GF-D8 (cell line): ENCODE results near the gene PRDM10.
A peak's percentile ranks its signal among the peaks of the same experiment; 100 is the strongest.

Source experiments
- DNase-seq: peaks from one replicate; lab custom pipeline; 2025; lab: John Stamatoyannopoulos, UW

PRDM10 gene

GRCh38 chr11:129945373-129945772 lies 57.3 kb downstream of the PRDM10 start:
- DNase-seq = no peak

- no peak for DNase-seq
Measured at GRCh38 chr11:129944696-129945095, 57.9 kb downstream of the PRDM10 start.

- no peak for DNase-seq
Measured at GRCh38 chr11:129943036-129943435, 59.6 kb downstream of the PRDM10 start.

DNA sequence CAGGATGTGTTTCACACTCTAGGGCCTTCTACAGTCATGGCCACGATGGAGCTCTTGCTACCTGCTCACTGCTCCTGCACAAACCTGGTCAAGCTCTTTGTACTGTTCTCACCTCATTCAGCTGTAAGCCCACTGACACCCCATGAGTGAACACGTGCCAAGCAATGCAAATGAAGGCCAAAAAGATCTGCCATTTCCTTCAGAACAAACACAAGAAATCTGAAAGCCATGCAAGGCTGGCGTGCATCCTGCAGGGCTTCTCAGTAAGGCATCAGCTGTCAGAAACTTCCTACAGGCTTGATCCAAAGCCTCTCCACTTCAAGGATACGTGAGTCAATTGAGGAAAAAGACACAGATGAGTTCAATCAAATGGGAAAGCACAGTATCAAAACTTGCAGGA lies 63.1 kb downstream of the PRDM10 start:
- DNase-seq = no peak

DNA sequence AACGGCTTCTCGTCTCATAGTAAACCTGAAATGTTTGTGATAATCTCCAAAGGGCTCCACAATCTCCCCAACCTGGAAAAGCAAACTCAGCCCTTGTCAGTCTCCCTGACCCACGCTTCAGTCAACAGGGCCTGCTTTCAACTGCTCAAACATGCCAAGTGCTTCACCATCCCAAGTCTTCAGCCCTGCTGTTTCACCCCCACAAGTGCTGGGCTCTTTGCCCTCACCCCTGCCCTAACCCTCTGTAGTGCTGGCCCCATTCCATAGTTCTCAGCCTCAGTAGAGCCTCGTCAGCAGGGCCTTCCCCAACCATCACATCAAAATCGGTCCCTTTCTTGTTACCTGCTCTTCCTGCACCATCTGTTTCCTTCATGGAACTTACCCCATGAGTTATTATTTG lies 63.9 kb downstream of the PRDM10 start:
- no peak for DNase-seq

DNA sequence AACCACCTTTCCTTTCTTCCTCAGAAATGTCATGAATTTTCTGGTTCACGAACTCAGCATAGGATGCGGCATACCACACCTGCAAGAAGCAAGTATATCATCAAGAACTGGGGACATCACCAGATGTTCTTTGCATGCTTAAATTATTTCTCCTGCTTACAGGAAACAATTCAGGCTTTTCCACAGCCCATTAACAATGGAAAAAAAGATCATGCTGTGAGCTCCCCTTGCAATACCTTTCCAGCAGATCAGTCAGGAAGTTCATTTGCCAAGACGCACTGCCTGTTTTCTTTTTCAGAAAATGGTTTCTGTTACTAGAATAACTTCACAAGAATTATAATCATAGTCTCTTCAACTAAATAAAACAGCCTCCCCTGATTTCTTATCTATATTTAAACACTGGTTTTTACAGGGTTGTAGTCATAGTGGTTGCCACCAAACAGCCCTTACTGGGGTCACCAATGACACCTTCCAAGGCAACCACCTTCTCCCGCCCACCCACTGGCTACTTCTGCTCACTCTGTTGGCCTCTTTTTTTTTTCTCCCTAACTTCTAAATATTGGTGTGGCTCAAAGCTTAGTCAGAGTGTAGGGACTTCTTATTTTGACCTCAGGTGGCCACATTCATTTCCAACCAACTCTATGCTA lies 64.9 kb downstream of the PRDM10 start:
- no peak for DNase-seq

GRCh38 chr11:129935723-129936122 lies 66.9 kb downstream of the PRDM10 start:
- DNase-seq = no peak

GRCh38 chr11:129933891-129934290 lies 68.7 kb downstream of the PRDM10 start:
- no peak for DNase-seq

GRCh38 chr11:129933262-129933661 lies 69.4 kb downstream of the PRDM10 start:
- DNase-seq = no peak

DNA sequence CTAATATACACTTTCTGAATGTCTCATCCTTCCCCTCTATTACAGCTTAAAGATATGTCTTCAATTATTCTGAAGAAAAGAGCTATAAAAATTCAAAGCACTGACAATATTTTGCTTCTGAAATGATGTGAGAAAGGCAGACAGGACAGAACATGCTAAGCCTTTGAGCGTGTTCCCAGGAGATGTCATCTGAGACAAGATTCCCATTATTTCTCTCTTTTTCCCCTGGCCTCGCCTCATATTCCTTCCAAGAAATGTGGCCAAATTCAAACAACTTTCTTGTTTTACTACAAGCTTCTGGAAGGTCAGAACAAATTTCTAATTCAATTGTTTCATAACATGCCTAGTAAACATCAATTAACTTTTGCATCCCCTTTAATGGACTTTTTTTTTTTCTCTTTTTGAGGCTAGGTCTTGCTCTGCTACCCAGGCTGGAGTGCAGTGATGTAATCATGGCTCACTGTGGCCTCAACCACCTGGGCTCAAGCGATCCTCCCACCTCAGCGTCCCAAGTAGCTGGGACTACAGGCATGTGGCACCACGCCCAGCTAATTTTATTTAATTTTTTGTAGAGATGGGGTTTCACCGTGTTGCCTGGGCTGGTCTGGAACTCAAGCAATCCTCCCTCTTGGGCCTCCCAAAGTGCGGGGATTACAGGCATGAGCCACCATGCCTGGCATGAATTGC lies 70.1 kb downstream of the PRDM10 start:
- no peak for DNase-seq

DNA sequence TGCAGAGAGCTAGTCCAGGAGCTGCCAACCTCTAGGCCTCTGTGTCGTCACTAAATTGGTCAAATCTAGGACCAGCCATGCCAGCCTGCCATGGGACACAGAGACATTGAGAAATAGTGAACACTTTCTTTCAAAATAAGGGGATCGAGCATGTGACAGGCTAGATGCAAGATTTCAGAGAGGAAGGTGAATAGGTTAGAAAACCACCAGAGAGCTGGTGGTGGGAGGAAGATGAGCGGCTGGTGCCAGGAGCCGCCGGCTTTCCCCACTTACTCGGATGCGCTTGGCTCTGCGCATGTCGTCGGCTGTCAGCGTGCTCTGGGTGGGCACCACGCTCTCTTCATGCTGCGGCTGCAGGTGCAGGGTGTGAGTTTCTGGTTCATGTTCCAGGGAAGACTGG lies 71.9 kb downstream of the PRDM10 start:
- DNase-seq = peak; percentile 99

DNA sequence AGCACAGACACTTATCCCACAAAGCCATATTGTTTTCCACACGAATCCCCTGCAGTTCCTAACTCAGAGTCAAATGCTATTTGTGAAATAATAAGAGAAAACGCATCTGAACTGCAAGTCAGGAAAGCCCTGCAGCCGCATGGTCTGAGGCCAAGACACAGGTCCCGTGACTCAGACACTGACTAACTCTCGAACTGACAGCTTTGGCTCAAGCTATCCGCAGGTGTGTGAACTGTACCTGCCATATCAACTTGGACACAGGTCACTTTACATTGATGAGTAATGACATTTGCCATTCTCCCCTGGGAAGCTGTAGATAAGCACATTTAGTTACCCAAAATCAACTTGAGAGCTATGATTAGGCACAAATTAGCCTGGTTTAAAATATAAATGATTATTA lies 72.3 kb downstream of the PRDM10 start:
- peak; percentile 56 for DNase-seq

GRCh38 chr11:129929721-129930120 lies 72.9 kb downstream of the PRDM10 start:
- peak; percentile 93 for DNase-seq

DNA sequence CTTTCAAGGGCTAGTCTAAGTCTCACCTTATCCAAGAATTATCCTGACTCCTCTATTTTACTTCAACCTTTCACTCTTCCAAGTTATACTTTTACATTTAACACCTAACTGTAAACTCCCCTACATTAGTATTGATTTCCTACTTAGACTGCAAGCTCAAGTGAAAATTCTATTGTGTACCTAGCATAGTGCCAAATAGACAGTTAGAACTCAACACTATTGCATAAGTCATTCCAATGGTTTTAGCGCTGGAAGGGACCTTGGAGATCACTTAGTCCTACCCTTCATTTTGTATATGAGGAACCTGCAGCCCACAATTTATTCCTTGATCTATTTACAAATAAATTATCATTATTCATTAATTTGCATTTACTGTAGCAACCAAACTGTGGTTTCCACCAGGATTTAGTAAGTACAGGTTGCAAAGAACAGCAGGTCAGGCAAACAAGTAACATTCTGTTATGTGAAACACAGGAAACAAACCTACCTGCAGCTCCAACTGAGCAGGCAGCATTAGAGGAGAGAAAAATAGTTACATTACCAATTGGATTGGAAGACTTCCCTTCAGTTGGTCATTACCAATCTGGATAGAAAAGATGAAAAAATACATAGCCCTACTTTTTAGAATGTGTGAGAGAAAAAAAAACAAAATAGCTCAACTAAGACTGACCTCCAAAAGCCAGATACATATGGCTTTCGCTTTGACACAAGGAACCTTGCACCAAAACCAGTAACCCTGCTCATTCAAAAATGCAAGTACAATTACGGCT lies 73.5 kb downstream of the PRDM10 start:
- DNase-seq = no peak

GRCh38 chr11:129922674-129923073 lies 80.0 kb downstream of the PRDM10 start:
- no peak for DNase-seq

DNA sequence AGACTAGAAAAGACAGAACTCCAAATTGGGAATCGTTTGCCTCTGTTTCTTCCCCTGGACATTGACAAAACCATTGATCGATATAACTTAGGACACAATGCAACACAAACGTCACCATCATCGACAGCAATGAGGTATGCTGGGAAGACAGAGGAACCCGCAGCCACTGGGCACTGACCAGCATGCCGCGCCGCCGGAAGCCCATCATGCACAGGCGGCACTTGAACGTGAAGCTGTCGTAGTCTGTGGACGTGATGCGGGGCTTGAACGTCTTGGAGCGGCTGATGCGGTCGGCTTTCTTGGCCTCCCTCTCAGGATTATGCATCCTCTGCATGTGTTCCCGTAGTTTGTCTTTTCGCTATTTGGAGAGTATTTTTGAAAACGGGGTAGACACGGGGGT lies 84.3 kb downstream of the PRDM10 start:
- no peak for DNase-seq

- no peak for DNase-seq
Measured at GRCh38 chr11:129917231-129917630, 85.4 kb downstream of the PRDM10 start.

- peak; percentile 47 for DNase-seq
Measured at GRCh38 chr11:129911298-129911697, 91.3 kb downstream of the PRDM10 start.

DNA sequence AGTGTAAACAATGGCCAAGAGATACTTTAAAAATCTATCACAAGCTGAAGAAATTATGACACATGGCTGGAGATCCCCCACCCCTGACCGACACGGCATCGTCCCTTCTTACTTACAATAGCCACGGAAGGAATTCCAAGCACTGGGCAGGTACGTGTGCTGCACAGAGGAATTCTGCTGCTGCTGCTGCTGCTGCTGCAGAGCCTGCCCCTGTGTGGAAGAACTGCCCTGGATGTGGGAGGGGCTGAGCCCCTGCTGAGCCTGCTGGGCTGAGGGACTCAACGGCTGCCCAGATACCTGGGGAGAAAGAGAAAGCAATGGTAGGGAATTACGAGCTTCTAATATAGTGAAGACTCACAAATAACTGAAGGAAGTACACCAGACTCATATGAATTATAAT lies 92.3 kb downstream of the PRDM10 start:
- no peak for DNase-seq

DNA sequence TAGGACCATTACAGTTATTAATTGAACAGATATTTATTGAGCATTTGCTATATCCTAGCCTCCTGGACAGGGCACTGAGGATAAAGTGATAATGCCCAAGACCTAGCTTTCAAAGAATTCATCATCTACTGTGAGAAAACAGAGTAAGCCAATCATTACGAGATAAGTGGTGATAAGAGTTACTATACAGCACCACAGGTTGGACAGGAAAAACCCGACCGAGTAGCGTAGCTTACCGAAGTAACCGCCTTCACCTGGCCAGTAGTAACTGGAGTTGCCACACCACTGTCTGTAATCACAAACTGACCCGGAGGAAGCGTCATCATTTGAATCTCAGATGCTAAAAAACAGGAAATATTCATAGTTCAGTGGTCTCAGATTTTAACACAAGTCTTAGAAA lies 97.2 kb downstream of the PRDM10 start:
- DNase-seq = no peak

- peak; percentile 31 for DNase-seq
Measured at GRCh38 chr11:129896062-129896461, 106.6 kb downstream of the PRDM10 start.

GRCh38 chr11:129895126-129896041 lies 107.3 kb downstream of the PRDM10 start, which contains the start of gene NFRKB:
TSS of gene NFRKB (minus strand) at chr11:129895578. CDS start at chr11:129892849, 2,729 bp downstream.
- peak; percentile 72 for DNase-seq
